HG02759 (cell line): ENCODE measurements around the gene ZNF334.

ENCODE experiments used
- ATAC-seq: cut with Tn5 transposase; IDR thresholded peaks from one replicate; pipeline ENCODE4 v1.9.1; 2021; ENCODE audit warnings: mild to moderate bottlenecking, moderate library complexity; ENCODE audit not compliant: unreplicated experiment

The ZNF334 gene

DNA sequence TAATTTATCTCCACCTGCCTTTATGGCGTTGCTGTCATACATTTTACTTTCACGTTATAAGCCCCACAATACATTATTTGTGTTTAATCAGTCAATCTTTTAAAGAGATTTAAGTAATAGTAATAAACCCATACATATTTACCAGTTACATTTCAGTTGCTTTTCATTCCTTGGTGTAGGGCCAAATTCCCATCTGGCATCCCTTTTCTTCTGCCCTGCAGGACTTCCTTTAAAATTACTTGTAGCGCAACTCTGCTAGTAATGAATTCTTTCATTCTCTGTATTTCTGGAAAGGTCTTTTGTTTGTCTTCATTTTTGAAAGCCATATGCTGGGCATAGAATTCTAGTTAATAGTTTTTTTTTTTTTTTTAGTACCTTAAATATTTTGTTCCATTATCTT lies 24.9 kb downstream of the ZNF334 start:
- ATAC-seq = no peak

- no peak for ATAC-seq
Measured at GRCh38 chr20:46487628-46488027, 25.7 kb downstream of the ZNF334 start.

- no peak for ATAC-seq
Measured at GRCh38 chr20:46485431-46485830, 27.9 kb downstream of the ZNF334 start.

DNA sequence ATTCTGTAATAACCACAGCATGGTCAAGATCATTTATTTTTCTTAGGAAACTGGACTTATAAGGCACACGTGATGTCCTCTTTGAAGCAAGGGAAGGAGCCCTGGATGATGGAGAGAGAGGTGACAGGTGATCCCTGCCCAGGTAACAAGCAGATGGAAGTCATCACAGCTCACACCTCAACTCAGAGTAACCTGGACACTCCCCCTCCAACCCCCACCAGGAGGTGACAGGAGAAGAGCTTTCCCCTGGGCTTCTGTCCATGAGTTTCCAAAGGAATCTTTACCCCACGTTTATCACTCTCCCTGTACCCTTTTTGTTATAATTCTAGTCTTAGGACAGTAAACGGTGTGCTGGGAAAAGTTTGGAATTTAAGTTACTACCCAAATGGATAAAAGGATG lies 28.4 kb downstream of the ZNF334 start:
- no peak for ATAC-seq

GRCh38 chr20:46483879-46484278 lies 29.5 kb downstream of the ZNF334 start:
- no peak for ATAC-seq

DNA sequence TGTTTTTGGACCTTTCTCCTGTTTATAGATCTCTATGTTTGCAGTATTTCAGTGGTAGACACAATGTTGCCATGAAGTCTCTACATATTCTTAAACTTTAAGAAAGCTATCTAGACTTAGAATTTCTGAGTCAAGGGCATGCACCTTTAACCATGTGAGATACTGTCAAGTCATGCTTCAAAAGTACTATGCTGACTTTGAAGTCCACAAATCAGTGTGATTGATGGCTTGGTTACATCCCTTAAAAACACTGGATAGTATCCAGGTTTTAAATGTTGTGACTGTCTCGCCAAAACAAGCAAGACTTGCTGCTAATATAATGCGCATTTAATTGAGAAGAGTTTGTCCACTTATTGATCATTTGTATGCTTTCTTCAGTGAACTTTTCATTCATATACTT lies 30.5 kb downstream of the ZNF334 start:
- no peak for ATAC-seq

DNA sequence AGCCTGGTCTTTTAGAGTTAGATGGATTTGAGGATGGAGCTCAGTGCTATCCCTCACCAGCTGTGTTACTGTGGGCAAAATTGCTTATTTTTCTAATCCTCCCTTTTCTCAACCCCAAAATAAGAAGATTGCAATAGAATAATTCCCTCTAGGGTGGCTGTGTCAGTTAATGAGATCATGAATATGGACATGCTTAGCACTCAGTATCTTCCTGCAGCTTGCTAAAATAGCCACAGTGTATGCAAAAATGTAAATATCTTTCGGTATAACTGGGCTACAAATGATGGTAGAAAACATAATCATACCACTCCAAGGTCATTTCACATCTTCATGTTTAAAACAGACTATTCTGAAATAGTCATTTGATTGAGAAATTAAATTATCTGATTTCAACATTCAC lies 35.7 kb downstream of the ZNF334 start:
- no peak for ATAC-seq

GRCh38 chr20:46477225-46477624 lies 36.1 kb downstream of the ZNF334 start:
- ATAC-seq = no peak

- no peak for ATAC-seq
Measured at GRCh38 chr20:46468508-46468907, 44.9 kb downstream of the ZNF334 start.

DNA sequence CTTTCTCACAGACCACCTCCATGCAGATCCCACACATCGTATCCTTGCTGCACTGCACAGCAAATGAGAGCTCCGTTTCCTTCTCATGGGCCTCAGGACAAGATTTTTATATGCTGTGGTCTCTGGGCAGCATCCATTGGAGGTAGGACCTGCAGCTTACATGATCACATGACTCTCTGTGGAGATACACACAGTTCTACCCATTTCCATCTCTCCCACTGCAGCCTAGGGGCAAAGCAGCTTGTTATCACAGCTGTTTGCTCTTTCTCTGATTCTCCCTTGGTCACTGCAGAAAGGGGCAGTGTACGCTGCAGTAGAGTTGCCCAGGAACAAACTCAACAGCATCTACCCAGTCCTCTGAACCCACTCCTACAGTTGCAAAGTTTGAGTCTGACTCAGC lies 48.9 kb downstream of the ZNF334 start:
- no peak for ATAC-seq

GRCh38 chr20:46463852-46464251 lies 49.5 kb downstream of the ZNF334 start:
- ATAC-seq = no peak

DNA sequence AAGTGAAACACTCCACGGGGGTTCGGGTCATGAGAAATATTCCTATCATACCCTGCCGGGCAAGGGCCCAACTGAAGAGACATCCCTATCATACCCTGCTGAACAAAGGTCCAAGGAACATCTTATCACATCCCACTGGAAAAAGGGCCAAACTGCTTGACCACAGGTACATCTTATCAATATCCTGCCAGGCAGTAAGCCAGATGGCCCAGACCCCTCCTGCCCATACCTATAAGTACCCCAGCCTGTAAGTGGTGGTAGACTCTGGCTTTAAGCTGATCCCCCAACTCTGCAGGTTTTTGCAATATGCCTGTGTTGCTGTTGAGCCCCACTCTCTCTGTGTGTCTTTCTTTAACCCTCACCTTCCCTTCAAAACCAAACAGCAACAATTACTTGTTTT lies 51.6 kb downstream of the ZNF334 start:
- ATAC-seq = no peak

- ATAC-seq = no peak
Measured at GRCh38 chr20:46458866-46459750, 54.3 kb downstream of the ZNF334 start.

GRCh38 chr20:46456255-46457028 lies 56.9 kb downstream of the ZNF334 start:
- ATAC-seq = no peak

GRCh38 chr20:46455729-46456128 lies 57.6 kb downstream of the ZNF334 start:
- ATAC-seq = no peak
